HG03469 (cell line): ENCODE results near the gene IMMP1L.

Experiments used
- ATAC-seq: cut with Tn5 transposase; IDR thresholded peaks from one replicate; pipeline ENCODE4 v1.9.1; 2021; ENCODE audit warnings: mild to moderate bottlenecking, moderate library complexity, moderate number of reproducible peaks; ENCODE audit not compliant: unreplicated experiment

The IMMP1L gene

DNA sequence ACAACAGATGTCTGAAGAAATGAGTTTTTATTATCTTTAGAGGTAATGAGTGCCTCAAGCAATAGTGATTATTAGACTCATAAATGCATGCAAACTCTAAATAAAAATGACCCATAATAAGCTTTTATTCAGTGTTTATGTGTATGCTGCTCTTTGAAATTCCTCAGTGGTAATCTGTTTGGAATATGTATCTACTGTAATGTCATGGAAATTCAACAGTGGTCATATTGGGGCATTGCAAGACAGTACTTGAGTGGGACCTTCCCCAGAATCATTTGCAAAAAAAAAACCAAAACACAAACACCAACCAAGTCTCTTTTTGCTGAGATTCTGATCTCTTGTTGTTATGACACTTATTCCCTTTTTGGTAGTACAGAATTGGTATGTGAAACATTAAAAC is 104.8 kb downstream of the IMMP1L start:
- no peak for ATAC-seq

DNA sequence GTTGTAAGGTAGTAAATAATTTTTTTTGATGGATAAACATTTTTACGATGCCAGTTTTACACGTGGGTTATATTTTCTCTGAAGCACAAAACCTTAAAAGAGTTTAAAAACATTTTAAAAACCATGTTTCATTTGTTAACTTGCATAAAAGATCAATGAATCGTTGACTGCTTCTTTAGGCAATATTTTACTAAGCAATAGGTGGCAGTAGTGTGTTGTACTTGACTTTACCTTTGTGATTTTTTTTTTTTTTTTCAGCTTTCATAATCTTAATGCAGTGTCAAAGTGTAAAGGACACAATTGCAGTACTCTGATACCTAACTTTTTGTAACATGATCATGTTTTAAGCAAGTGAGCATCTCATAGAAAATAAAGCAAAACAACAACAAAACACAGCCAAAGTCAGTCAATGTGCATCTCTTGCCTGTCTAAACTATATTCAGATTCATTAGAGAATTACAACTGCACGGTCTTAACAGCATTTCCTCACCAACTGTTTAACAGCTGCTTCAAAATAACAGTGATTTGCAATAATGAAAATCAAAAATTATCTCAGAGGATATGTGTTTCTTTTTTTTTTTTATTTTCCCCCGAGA is 112.1 kb downstream of the IMMP1L start:
- ATAC-seq, result peak; percentile 46

DNA sequence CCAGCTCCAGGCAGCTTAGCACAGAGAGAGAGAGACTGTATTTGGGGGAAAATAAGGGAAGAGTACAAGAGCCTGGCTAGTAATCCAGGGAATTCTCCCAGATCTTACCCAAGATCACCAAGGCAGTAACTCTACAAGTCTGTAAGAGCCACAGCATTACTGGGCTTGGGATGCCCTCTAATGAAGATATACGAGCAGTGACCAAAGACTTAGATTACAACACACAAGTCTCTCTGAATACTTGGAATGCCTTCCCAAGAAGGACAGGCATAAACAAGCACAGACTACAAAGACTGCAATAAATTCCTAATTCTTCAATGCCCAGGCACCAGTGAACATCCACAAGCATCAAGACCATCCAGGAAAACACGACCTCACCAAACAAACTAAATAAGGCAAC is 122.0 kb downstream of the IMMP1L start:
- no peak for ATAC-seq

DNA sequence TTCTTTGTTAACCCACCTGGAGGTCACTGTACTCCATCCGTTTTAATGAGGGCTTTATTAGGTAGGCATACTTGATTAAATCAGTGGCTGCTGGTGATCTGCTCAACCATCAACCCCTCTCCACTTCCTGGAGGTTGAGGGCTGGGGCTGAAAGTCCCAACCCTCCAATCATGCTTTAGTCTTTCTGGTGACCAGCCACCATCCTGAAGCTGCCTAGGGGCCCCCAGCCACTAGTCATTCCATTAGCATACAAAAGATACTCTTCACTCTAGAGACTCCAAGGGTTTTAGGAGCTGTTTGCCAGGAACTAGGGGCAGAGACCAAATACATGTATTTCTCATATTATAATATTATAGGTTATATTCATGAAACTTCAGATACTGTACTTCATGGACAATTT is 126.3 kb downstream of the IMMP1L start:
- no peak for ATAC-seq
